ENCODE data around the gene LYSMD1. TPM values are rescaled to one million over a fixed set of nuclear protein-coding genes. Genes with fewer than 3 reads are reported as not detected.

Gene LYSMD1
- total RNA-seq, 2 experiments from 2014 or later: 3.7 to 6.2 TPM

- Histone ChIP-seq H3K9me2 (ENCODE audit: insufficient read depth, low read length) (no peaks in the 10 kb centered on the region), H3K4me2 (ENCODE audit: low read length) (peak overlapping the region; percentile 96), H3K4me3 (ENCODE audit: low read depth, low read length, poor library complexity, severe bottlenecking) (peak overlapping the region; percentile 71), H3K4me1 (ENCODE audit: insufficient read depth, low read length, poor library complexity, severe bottlenecking) (peaks cover 37% of the 10 kb centered on the region), H3K36me3 (ENCODE audit: insufficient read depth, low read length) (no peaks in the 10 kb centered on the region), H2AFZ (ENCODE audit: low read length) (peak overlapping the region; percentile 79), H3K27ac (ENCODE audit: low read depth, low read length, poor library complexity, severe bottlenecking) (no peak overlapping the region), H3K79me2 (ENCODE audit: insufficient read depth, low read depth, low read length) (no peaks in the 10 kb centered on the region), H4K20me1 (ENCODE audit: insufficient read depth, low read length) (no peaks in the 10 kb centered on the region), H3K9me3 (ENCODE audit: low read length) (no peaks in the 10 kb centered on the region)
- no TSS peak for BruUV-seq (replicated peaks)
- ChIA-PET CTCF (ENCODE audit: unreplicated experiment) (no interaction called here), POLR2A (no interaction called here)
- intact Hi-C loops (cut with micrococcal nuclease; ENCODE audit: unreplicated experiment): no loop called here
- no peak for DNase-seq (ENCODE audit: low spot score)
- TF ChIP-seq EZH2phosphoT487 (IDR thresholded peaks at IDR 0.05; ENCODE audit: borderline replicate concordance, low read depth, low read length): no peak
- TF ChIP-seq, protein P1, sequence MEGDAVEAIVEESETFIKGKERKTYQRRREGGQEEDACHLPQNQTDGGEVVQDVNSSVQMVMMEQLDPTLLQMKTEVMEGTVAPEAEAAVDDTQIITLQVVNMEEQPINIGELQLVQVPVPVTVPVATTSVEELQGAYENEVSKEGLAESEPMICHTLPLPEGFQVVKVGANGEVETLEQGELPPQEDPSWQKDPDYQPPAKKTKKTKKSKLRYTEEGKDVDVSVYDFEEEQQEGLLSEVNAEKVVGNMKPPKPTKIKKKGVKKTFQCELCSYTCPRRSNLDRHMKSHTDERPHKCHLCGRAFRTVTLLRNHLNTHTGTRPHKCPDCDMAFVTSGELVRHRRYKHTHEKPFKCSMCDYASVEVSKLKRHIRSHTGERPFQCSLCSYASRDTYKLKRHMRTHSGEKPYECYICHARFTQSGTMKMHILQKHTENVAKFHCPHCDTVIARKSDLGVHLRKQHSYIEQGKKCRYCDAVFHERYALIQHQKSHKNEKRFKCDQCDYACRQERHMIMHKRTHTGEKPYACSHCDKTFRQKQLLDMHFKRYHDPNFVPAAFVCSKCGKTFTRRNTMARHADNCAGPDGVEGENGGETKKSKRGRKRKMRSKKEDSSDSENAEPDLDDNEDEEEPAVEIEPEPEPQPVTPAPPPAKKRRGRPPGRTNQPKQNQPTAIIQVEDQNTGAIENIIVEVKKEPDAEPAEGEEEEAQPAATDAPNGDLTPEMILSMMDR (conservative IDR thresholded peaks at IDR 0.05; ENCODE audit: low read length): no peak
Observed at GRCh38 chr1:151147132-151147503, 18.6 kb downstream of the LYSMD1 start.

GRCh38 chr1:151146412-151147131 is 19.1 kb downstream of the LYSMD1 start, which contains the start of gene SEMA6C:
SEMA6C (minus strand) TSS chr1:151146631; CDS start chr1:151142621, 4,010 bp downstream.
- intact Hi-C loops (cut with micrococcal nuclease; ENCODE audit: unreplicated experiment): no loop called here

More at GRCh38 chr1:151146412-151147131, 19.1 kb downstream of the LYSMD1 start, which contains the start of gene SEMA6C:
- Histone ChIP-seq H3K79me2 (ENCODE audit: insufficient read depth, low read depth, low read length) (no peaks in the 10 kb centered on the region), H4K20me1 (ENCODE audit: insufficient read depth, low read length) (no peaks in the 10 kb centered on the region), H3K4me3 (ENCODE audit: low read depth, low read length, poor library complexity, severe bottlenecking) (peak within 1 kb of the TSS; percentile 71), H3K4me2 (ENCODE audit: low read length) (peak within 1 kb of the TSS; percentile 96), H2AFZ (ENCODE audit: low read length) (peak within 1 kb of the TSS; percentile 79), H3K4me1 (ENCODE audit: insufficient read depth, low read length, poor library complexity, severe bottlenecking) (peaks cover 37% of the 10 kb centered on the region), H3K27ac (ENCODE audit: low read depth, low read length, poor library complexity, severe bottlenecking) (no peak within 1 kb of the TSS), H3K9me3 (ENCODE audit: low read length) (no peaks in the 10 kb centered on the region), H3K36me3 (ENCODE audit: insufficient read depth, low read length) (no peaks in the 10 kb centered on the region), H3K9me2 (ENCODE audit: insufficient read depth, low read length) (no peaks in the 10 kb centered on the region)
- no TSS peak for BruUV-seq (replicated peaks)
- POLR2A ChIA-PET: no interaction called here
- TF ChIP-seq, protein P1 (conservative IDR thresholded peaks at IDR 0.05; ENCODE audit: low read length): no peak
- no peak for TF ChIP-seq EZH2phosphoT487 (IDR thresholded peaks at IDR 0.05; ENCODE audit: borderline replicate concordance, low read depth, low read length)
- peak; percentile 85 for DNase-seq (ENCODE audit: low spot score)
- CTCF ChIA-PET (ENCODE audit: unreplicated experiment): no interaction called here
